ENCODE results near the gene SERTAD3. TPM values are rescaled to one million over a fixed set of nuclear protein-coding genes. Genes with fewer than 3 reads are reported as not detected.

The SERTAD3 gene
- total RNA-seq, 1 experiment from 2014 or later: 30.9 TPM

DNA sequence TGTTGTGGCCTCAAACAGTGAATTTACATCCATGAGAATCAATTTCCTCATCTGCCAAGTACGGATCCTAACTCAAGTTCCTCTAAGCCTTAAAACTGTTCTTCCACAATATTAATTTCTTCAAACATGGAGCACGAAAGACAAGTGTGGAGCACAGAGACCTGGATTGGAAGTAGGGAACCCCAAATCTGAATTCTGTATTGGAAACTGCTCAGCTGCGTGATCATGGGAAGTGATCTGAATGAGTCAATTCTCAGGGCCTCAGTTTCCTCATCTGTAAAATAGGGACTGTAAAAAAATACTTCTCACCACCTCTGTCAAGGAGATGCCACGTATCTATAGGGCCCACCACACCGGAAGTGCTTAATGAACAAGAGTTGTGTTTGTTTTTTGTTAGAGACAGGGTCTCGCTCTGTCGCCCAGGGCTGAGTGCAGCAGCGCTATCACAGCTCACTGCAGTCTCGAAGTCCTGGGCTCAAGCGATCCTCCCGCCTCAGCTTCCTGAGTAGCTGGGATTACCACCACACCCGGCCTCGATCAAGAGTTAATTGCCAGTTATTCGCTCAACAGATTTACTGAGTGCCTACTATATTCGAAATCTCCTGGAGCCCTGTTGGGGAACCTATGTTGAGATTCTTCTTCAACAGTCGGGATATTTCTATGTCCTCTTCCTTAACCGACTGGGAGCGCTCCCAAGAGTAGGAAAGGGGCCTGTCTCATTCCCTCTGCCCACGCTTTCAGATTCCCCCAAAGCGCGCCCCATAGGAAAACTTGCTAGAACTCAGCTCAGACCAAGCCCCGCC lies 1.6 kb downstream of the SERTAD3 start:
- no peaks in the 10 kb centered on the region for H3K4me1 ChIP-seq (ENCODE audit: insufficient read depth, low read length)
- no peak overlapping the region for H2BK15ac ChIP-seq (ENCODE audit: low read depth, low read length)
- no peaks in the 10 kb centered on the region for H3K27me3 Mint-ChIP-seq (ENCODE audit: low read depth)
- no peak overlapping the region for H2AFZ ChIP-seq (ENCODE audit: low read length)
- no peak overlapping the region for H3K23ac ChIP-seq (ENCODE audit: insufficient read length, low read depth, low read length)
- no peaks in the 10 kb centered on the region; a peak in 1 of 5 replicates for H3K9me3 Mint-ChIP-seq
- H3K4me3 Mint-ChIP-seq: peak overlapping the region; percentile 91 to 96
- H3K27ac Mint-ChIP-seq: peak overlapping the region; percentile 94 to 99 (median 99)
- no peak overlapping the region for H3K27ac ChIP-seq (ENCODE audit: insufficient read length, low read depth, low read length)
- H2BK120ac ChIP-seq (ENCODE audit: low read depth, low read length, poor library complexity, severe bottlenecking): no peak overlapping the region
- H3K36me3 Mint-ChIP-seq (ENCODE audit: insufficient read depth in 1 of 3, low read depth in 3 of 3): peaks cover 15 to 25% (median 23%) of the 10 kb centered on the region in 3 experiments
- H2BK5ac ChIP-seq (ENCODE audit: insufficient read length, low read length): no peak overlapping the region
- peak overlapping the region; percentile 11 for H3K9ac ChIP-seq (ENCODE audit: extremely low read depth, insufficient read length, low read length)
- no peaks in the 10 kb centered on the region for H4K20me1 ChIP-seq (ENCODE audit: control insufficient read depth, insufficient read depth, insufficient read length)
- no peak overlapping the region for H3K56ac ChIP-seq (ENCODE audit: insufficient read length, low read depth, low read length)
- H3K79me2 ChIP-seq (ENCODE audit: insufficient read depth, low read length): peaks cover 4% of the 10 kb centered on the region; the same call in 1 of the 2 replicates
- TF ChIP-seq, protein P1, sequence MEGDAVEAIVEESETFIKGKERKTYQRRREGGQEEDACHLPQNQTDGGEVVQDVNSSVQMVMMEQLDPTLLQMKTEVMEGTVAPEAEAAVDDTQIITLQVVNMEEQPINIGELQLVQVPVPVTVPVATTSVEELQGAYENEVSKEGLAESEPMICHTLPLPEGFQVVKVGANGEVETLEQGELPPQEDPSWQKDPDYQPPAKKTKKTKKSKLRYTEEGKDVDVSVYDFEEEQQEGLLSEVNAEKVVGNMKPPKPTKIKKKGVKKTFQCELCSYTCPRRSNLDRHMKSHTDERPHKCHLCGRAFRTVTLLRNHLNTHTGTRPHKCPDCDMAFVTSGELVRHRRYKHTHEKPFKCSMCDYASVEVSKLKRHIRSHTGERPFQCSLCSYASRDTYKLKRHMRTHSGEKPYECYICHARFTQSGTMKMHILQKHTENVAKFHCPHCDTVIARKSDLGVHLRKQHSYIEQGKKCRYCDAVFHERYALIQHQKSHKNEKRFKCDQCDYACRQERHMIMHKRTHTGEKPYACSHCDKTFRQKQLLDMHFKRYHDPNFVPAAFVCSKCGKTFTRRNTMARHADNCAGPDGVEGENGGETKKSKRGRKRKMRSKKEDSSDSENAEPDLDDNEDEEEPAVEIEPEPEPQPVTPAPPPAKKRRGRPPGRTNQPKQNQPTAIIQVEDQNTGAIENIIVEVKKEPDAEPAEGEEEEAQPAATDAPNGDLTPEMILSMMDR (conservative IDR thresholded peaks at IDR 0.05): no peak
- no peak overlapping the region for H4K8ac ChIP-seq (replicated peaks; ENCODE audit: insufficient read length, low read depth, low read length)
- H4K5ac ChIP-seq (ENCODE audit: insufficient read length, low read depth, low read length): no peak overlapping the region
- peak overlapping the region; percentile 80 for H3K4me2 ChIP-seq (ENCODE audit: insufficient read depth, insufficient read length, low read length)
- no CpG with 5 or more reads among the region's 22 CpGs for WGBS (ENCODE audit: extremely low coverage, insufficient read length, low lambda C conversion rate)
- H3K18ac ChIP-seq (ENCODE audit: insufficient read length, low read depth, low read length): no peak overlapping the region
- H2AK5ac ChIP-seq (ENCODE audit: insufficient read length, low read length): no peak overlapping the region
- H3K79me1 ChIP-seq (ENCODE audit: insufficient read depth, low read depth, low read length, poor library complexity, severe bottlenecking): peaks cover 6% of the 10 kb centered on the region
- H3T11ph ChIP-seq (ENCODE audit: low read length): no peak overlapping the region
- DNase-seq: no peak
- no peak overlapping the region for H3K14ac ChIP-seq (ENCODE audit: insufficient read depth, low read length)
- H4K91ac ChIP-seq (ENCODE audit: insufficient read length, low read depth, low read length): no peak overlapping the region
- H2BK20ac ChIP-seq (ENCODE audit: low read depth, low read length, poor library complexity, severe bottlenecking): no peak overlapping the region
- H3K9me3 ChIP-seq (ENCODE audit: control insufficient read depth, low read depth, low read length): no peaks in the 10 kb centered on the region
- peaks cover 3% of the 10 kb centered on the region for H3K23me2 ChIP-seq (ENCODE audit: insufficient read length, low read depth, low read length, poor library complexity, severe bottlenecking)
- no peak overlapping the region for H2BK12ac ChIP-seq (ENCODE audit: insufficient read length, low read depth, low read length)
- H3K27me3 ChIP-seq (ENCODE audit: insufficient read depth, low read length): no peaks in the 10 kb centered on the region
- H3K4me1 Mint-ChIP-seq: peaks cover 28 to 32% of the 10 kb centered on the region in 2 experiments
- no peak overlapping the region for H3K4ac ChIP-seq (ENCODE audit: low read depth, low read length)
